Measurements from ENCODE around the gene SKAP1. TPM values are rescaled to one million over a fixed set of nuclear protein-coding genes. Genes with fewer than 3 reads are reported as not detected.

Gene SKAP1
- total RNA-seq, 4 donors from 2014 or later, result not detected

DNA sequence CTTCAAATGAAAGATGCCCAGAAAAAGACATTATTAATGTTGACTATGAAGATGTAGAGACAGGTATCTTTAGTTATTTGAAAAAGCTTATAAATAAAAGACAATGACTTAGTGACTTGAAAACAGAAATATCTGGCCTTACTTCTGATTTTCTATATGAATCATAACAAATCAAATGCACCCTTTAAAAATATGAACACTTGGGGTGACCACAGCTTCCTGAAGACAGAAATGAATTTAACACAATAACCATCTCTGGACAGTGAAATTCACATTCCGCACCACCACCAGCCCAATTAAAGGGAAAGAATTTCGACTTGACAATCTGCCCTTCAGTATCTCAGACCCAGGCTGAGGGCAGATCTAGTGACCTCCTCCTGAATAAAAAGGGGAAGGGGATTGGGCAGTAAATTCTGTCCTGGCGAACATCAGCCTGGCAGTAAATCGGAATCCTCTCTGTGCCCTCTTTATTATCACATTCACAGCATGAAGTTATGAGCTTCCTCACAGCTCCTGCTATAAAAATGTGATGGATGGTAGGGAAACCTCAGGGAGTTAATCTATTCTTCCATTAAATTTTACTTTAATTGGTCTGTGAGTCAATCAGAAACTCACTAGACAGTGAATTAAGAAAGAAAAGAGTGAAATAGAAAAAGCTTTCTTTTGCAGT is 190.9 kb downstream of the SKAP1 start:
- intact Hi-C loops (cut with DNase I; ENCODE audit: low total_unique reads), result no loop called here
- H3K36me3 ChIP-seq, result no peaks in the 10 kb centered on the region
- peaks cover 0 to 4% (median 0%) of the 10 kb centered on the region in 3 donors for H3K27me3 ChIP-seq
- in situ Hi-C loops (cut with MboI; ENCODE audit: low sequenced_read_pairs in 4 of 4), result no loop called here
- peaks cover 9 to 24% of the 10 kb centered on the region in 2 donors for H3K4me1 ChIP-seq
- no peaks in the 10 kb centered on the region for H3K9me3 ChIP-seq
- DNase-seq, result no peak
- TF ChIP-seq, protein P1, sequence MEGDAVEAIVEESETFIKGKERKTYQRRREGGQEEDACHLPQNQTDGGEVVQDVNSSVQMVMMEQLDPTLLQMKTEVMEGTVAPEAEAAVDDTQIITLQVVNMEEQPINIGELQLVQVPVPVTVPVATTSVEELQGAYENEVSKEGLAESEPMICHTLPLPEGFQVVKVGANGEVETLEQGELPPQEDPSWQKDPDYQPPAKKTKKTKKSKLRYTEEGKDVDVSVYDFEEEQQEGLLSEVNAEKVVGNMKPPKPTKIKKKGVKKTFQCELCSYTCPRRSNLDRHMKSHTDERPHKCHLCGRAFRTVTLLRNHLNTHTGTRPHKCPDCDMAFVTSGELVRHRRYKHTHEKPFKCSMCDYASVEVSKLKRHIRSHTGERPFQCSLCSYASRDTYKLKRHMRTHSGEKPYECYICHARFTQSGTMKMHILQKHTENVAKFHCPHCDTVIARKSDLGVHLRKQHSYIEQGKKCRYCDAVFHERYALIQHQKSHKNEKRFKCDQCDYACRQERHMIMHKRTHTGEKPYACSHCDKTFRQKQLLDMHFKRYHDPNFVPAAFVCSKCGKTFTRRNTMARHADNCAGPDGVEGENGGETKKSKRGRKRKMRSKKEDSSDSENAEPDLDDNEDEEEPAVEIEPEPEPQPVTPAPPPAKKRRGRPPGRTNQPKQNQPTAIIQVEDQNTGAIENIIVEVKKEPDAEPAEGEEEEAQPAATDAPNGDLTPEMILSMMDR (IDR thresholded peaks at IDR 0.05 in 4 of 5, conservative IDR thresholded peaks at IDR 0.05 in 1 of 5), result no peak
- no peak for TF ChIP-seq POLR2A (IDR thresholded peaks at IDR 0.05)
- no peak for ATAC-seq
- no peak overlapping the region for H3K4me3 ChIP-seq
- H3K27ac ChIP-seq, result no peak overlapping the region

DNA sequence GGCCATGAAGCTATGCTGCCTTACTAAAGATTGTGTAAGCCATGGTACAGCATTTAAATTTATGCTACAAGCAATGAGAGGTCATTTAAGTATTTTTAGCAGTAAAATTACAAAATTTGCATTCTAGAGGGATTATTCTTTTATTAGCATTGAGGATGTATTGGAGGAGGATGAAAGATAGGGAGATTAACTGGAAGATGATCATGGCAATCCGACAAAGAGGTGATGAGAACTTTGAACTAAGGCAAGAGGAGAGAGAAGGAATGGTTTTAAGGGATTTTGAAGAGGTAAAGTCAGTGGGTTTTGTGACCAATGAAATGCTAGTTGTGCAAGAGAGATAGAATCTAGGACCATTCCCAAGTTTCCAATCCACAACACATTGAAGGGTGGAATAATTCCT is 192.6 kb downstream of the SKAP1 start:
- no peak for TF ChIP-seq POLR2A (IDR thresholded peaks at IDR 0.05)
- TF ChIP-seq, protein P1 (IDR thresholded peaks at IDR 0.05 in 4 of 5, conservative IDR thresholded peaks at IDR 0.05 in 1 of 5), result no peak
- no peak for DNase-seq
- intact Hi-C loops (cut with DNase I; ENCODE audit: low total_unique reads), result no loop called here
- no peak overlapping the region for H3K27ac ChIP-seq
- no peak overlapping the region for H3K4me3 ChIP-seq
- H3K4me1 ChIP-seq, result peaks cover 9 to 24% of the 10 kb centered on the region in 2 donors
- H3K27me3 ChIP-seq, result peaks cover 0 to 4% (median 0%) of the 10 kb centered on the region in 3 donors
- H3K9me3 ChIP-seq, result no peaks in the 10 kb centered on the region
- H3K36me3 ChIP-seq, result no peaks in the 10 kb centered on the region
- ATAC-seq, result no peak
- in situ Hi-C loops (cut with MboI; ENCODE audit: low sequenced_read_pairs in 4 of 4), result no loop called here

GRCh38 chr17:48236681-48237134 is 193.3 kb downstream of the SKAP1 start:
- DNase-seq (no peak), ATAC-seq (no peak)
- intact Hi-C loops (cut with DNase I; ENCODE audit: low total_unique reads), result no loop called here
- Histone ChIP-seq H3K4me1 (peaks cover 9 to 19% of the 10 kb centered on the region in 2 donors), H3K27ac (no peak overlapping the region), H3K4me3 (no peak overlapping the region), H3K36me3 (no peaks in the 10 kb centered on the region), H3K27me3 (peaks cover 0 to 4% (median 0%) of the 10 kb centered on the region in 3 donors), H3K9me3 (no peaks in the 10 kb centered on the region)
- TF ChIP-seq POLR2A (IDR thresholded peaks at IDR 0.05), result no peak
- TF ChIP-seq, protein P1 (IDR thresholded peaks at IDR 0.05 in 4 of 5, conservative IDR thresholded peaks at IDR 0.05 in 1 of 5), result no peak
- in situ Hi-C loops (cut with MboI; ENCODE audit: low sequenced_read_pairs in 4 of 4), result no loop called here

DNA sequence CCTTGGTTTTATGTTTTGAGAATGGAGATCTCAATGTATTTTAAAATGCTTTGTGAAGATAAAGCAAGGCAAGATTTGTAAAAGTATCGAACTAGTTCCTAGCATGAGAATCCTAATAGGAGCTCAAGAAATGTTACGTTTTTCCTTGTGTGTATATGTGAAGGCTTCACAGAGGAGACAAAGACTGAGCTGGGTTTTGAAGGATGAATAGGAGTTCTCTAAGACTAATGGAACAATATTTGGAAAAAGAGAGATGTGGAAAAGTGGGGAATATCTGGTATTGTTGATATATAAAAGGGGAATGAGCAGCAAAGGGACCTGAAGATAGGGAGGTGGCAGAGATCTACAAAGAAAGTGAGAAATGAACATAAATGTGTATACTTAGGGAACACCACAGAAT is 195.1 kb downstream of the SKAP1 start:
- Histone ChIP-seq H3K27me3 (peaks cover 0 to 4% (median 0%) of the 10 kb centered on the region in 3 donors), H3K4me1 (peaks cover 0 to 6% of the 10 kb centered on the region in 2 donors), H3K36me3 (no peaks in the 10 kb centered on the region), H3K27ac (no peak overlapping the region), H3K9me3 (no peaks in the 10 kb centered on the region), H3K4me3 (no peak overlapping the region)
- in situ Hi-C loops (cut with MboI; ENCODE audit: low sequenced_read_pairs in 4 of 4), result no loop called here
- no peak for TF ChIP-seq POLR2A (IDR thresholded peaks at IDR 0.05)
- TF ChIP-seq, protein P1 (IDR thresholded peaks at IDR 0.05 in 4 of 5, conservative IDR thresholded peaks at IDR 0.05 in 1 of 5), result no peak
- DNase-seq (no peak), ATAC-seq (no peak)
- intact Hi-C loops (cut with DNase I; ENCODE audit: low total_unique reads), result no loop called here

All from gastrocnemius medialis (tissue), 4 donors.